Uterus (tissue), 4 donors: ENCODE measurements around the gene CIROP. TPM values are rescaled to one million over a fixed set of nuclear protein-coding genes. Genes with fewer than 3 reads are reported as not detected.

Source experiments
- DNase-seq, 2 donors: peaks; one replicate each; pipeline ENCODE4 v3.0.0-alpha.2; 2019 to 2020
- H3K27ac ChIP-seq, 2 donors: fragments of 200-600 bp; sonication (generic); 1 replicate in 1 of 2; 2 replicates in 1 of 2; pipeline ENCODE4 v1.5.1; 2016 to 2018
- H3K27me3 ChIP-seq, 2 donors: fragments of 200-600 bp; sonication (generic); one replicate each; pipeline ENCODE4 v1.5.1; 2018 to 2019; ENCODE audit warnings: control low read depth in 1 of 2
- H3K36me3 ChIP-seq, 2 donors: fragments of 200-600 bp; sonication (generic); one replicate each; pipeline ENCODE4 v1.5.1; 2019; ENCODE audit warnings: control low read depth in 1 of 2
- H3K4me1 ChIP-seq, 2 donors: fragments of 200-600 bp; sonication (generic); one replicate each; pipeline ENCODE4 v1.5.1; 2018 to 2019; ENCODE audit warnings: control low read depth in 1 of 2
- H3K4me3 ChIP-seq, 2 donors: fragments of 200-600 bp; sonication (generic); 1 replicate in 1 of 2; 2 replicates in 1 of 2; pipeline ENCODE4 v1.5.1; 2018 to 2019; ENCODE audit warnings: mild to moderate bottlenecking in 1 of 2
- H3K9me3 ChIP-seq, 2 donors: fragments of 200-600 bp; sonication (generic); one replicate each; pipeline ENCODE4 v1.5.1; 2019; ENCODE audit warnings: control low read depth in 1 of 2
- CTCF ChIP-seq, 4 experiments: fragments of 200-600 bp in 2 of 4; fragments of 450-650 bp in 2 of 4; sonication (generic) in 2 of 4; IDR thresholded peaks; one replicate each; pipeline ENCODE4 v1.5.1; 2016 to 2019; ENCODE audit warnings: antibody characterized with exemption in 4 of 4, mild to moderate bottlenecking in 2 of 4, moderate library complexity in 1 of 4
- POLR2A ChIP-seq, 2 donors: fragments of 450-650 bp; IDR thresholded peaks; one replicate each; pipeline ENCODE4 v1.6.1; 2016; ENCODE audit warnings: antibody characterized with exemption in 2 of 2, mild to moderate bottlenecking in 1 of 2, moderate library complexity in 1 of 2
- intact Hi-C: fragments of 100-400 bp; cut with DNase I; formaldehyde crosslinking; loops from one replicate; pipeline ENCODE4 v1.15.1; 2023; ENCODE audit warnings: low total_unique reads
- total RNA-seq, 4 donors: library from RNA; depleted of rRNA in 3 of 4; stranded (reverse); fragments of >200 nt in 3 of 4; gene quantifications; one replicate each; pipeline versions ENCODE4 v1.1.0 to v1.2.4, GENCODE V29; 2014 to 2023
- donor health status: DM: yes; HTN: yes; CAD: no.

Gene CIROP
- total RNA-seq = not detected

- Histone ChIP-seq H3K27me3 (no peaks in the 10 kb centered on the region), H3K4me1 (no peaks in the 10 kb centered on the region), H3K9me3 (no peaks in the 10 kb centered on the region), H3K4me3 (no peak within 1 kb of the TSS), H3K36me3 (no peaks in the 10 kb centered on the region), H3K27ac (no peak within 1 kb of the TSS)
- TF ChIP-seq CTCF (IDR thresholded peaks at IDR 0.05) (no peak), POLR2A (IDR thresholded peaks at IDR 0.05) (no peak)
- intact Hi-C loops = no loop called here
- no peak for DNase-seq
Measured at GRCh38 chr14:23104591-23105347, at the start of gene CIROP. Gene CIROP, minus strand, starts transcription at chr14:23104989. Its CDS starts 69 bp downstream, at chr14:23104920.

GRCh38 chr14:23153851-23154796 lies 49.3 kb upstream of the CIROP start:
- intact Hi-C loops = no loop called here
- Histone ChIP-seq H3K27me3 (no peaks in the 10 kb centered on the region), H3K9me3 (no peaks in the 10 kb centered on the region), H3K36me3 (no peaks in the 10 kb centered on the region), H3K27ac (peak overlapping the region; percentile 96), H3K4me1 (peaks cover 19 to 27% of the 10 kb centered on the region in 2 donors), H3K4me3 (peak overlapping the region; percentile 1 to 26)
- peak; percentile 95 to 97 for DNase-seq
- TF ChIP-seq CTCF (IDR thresholded peaks at IDR 0.05) = no peak
- peak in 1 of 2 donors; percentile 33 for TF ChIP-seq POLR2A (IDR thresholded peaks at IDR 0.05)

GRCh38 chr14:23151342-23151741 lies 46.6 kb upstream of the CIROP start:
- no peak for TF ChIP-seq CTCF (IDR thresholded peaks at IDR 0.05)
- no peak for TF ChIP-seq POLR2A (IDR thresholded peaks at IDR 0.05)
- Histone ChIP-seq H3K27ac (peak overlapping the region; percentile 96), H3K9me3 (no peaks in the 10 kb centered on the region), H3K27me3 (no peaks in the 10 kb centered on the region), H3K36me3 (no peaks in the 10 kb centered on the region), H3K4me3 (no peak overlapping the region), H3K4me1 (peaks cover 19 to 40% of the 10 kb centered on the region in 2 donors)
- intact Hi-C loops = no loop called here
- no peak for DNase-seq

- no peaks in the 10 kb centered on the region for H3K9me3 ChIP-seq
- H3K4me3 ChIP-seq = no peak overlapping the region
- no peaks in the 10 kb centered on the region for H3K27me3 ChIP-seq
- intact Hi-C loops = no loop called here
- DNase-seq = no peak
- TF ChIP-seq CTCF (IDR thresholded peaks at IDR 0.05) = no peak
- no peak for TF ChIP-seq POLR2A (IDR thresholded peaks at IDR 0.05)
- H3K36me3 ChIP-seq = no peaks in the 10 kb centered on the region
- peak overlapping the region; percentile 96 for H3K27ac ChIP-seq
- peaks cover 12 to 37% of the 10 kb centered on the region in 2 donors for H3K4me1 ChIP-seq
Measured at GRCh38 chr14:23149745-23150144, 45.0 kb upstream of the CIROP start.
